HG03045 (cell line): ENCODE measurements around the gene ADD1.
"Not testable (repeated sequence)": the region's sequence is repeated elsewhere in the genome, so short reads cannot be mapped to it uniquely, and the experiment has no call there.

Experiments used
- ATAC-seq: cut with Tn5 transposase; IDR thresholded peaks from one replicate; pipeline ENCODE4 v1.9.1; 2021; ENCODE audit warnings: mild to moderate bottlenecking, moderate library complexity; ENCODE audit not compliant: unreplicated experiment

ADD1 gene

DNA sequence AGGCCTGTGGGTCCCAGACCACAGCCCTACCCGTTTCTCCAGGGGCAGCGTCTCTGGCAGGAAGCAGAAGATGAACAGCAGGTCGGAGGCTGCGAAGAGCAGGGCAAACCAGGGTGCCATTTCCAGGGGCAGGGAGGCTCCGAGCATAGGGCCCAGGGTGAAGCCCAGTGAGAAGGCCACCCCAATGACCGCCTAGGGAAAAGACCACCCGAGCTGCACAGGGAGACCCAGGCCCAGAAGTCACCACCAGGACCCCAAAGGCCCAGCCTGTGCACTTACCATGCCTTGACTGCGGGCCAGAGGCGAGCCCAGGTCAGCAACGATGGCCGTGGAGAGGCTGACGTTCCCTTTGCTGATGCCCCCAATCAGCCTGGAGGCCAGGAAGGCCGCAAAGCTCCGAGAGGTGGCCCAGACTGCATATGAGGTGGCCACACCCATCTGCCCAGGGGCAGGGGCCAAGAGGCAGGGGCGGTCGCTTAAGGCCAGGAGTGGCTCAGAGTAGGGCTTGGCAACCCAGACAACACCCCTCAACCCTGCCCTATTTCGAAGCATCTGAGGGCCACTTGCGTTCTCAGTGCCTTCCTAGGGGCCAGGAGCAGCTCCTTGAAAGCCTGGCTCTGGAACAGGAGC lies 88.8 kb downstream of the ADD1 start:
- no peak for ATAC-seq

DNA sequence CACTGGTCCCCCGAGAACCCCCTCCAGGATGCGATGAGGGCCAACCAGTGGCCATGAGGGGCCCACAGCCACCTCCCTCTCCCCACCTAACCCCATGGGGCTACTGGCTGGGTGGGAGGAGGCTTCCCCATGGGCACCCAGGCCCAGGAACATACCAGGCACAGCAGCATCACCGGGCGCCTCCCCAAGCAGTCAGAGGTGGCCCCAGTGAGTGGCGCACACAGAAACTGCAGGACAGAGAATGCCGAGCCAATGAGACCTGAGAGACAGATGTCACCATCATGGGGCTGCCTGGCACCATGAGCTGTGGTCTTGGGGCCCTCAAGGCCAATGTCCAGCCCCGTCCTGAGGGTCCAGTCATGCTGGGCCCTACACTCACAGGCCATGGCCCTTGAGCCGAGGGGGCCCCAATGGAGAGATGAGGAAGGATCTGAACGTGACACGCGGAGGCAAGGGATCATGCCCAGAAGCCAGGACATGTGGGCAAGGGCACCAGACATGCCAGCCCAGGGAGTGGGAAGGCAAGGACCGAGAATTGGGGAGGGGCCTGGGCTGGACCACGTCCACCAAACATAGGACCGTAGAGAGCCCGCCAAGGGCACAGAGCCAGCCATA lies 89.4 kb downstream of the ADD1 start:
- no peak for ATAC-seq

DNA sequence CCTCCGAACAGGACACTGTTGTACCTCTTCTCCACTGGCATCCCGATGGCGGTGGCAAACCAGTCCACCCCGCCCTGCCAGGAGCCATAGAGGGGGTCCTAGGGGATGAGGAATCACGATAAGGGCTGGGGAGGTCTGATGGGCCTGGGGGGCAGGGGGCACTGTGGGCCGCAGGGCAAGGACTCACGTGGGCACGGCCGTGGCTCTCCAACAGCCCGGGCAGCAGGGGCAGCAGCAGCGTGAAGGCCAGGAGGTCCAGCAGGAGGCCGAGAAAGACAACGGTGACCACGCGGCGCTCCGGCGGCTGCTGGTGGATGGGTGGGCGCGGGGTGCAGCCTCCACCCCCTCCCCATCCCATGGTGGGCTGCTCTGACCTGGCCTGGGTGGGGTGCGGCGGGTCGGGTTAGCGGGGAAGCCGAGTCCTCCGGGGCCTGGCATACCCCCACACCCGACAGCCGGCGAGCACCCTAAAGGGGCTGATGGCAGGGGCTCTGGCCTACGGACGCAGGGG lies 90.0 kb downstream of the ADD1 start:
- no peak for ATAC-seq

DNA sequence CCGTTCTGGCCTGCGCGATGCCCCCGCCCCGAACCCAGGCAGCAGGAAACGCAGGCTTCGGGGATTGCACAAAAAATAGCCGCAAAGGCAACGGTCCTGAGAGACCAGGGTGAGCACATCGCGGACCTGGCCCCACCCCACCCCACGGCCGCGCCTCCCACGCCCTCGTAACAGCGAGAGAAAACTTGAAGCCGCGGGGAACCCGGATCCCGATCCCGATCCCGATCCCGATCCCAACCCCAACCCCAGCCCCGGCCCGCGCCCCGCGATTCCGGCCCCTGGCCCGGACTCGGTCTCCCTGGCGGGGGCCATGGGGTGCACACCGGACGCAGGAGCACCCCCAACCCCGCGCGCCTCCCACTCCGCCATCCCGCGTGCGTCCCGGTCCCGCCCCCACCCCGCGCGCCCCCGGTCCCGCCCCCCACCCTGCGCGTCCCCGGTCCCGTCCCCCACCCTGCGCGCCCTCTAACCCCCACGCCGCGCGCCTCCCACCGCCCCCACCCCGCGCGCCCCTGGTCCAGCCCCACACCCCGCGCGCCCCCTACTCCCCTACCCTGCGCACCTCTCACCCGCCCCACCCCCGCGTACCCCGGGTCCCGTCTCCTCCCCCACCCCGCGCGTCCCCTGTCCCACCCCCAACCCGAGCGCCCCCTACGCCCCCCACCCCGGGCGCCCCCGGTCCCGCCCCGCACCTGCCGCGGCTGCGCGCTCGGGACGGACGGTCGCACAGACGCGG lies 90.6 kb downstream of the ADD1 start:
- ATAC-seq: no peak

DNA sequence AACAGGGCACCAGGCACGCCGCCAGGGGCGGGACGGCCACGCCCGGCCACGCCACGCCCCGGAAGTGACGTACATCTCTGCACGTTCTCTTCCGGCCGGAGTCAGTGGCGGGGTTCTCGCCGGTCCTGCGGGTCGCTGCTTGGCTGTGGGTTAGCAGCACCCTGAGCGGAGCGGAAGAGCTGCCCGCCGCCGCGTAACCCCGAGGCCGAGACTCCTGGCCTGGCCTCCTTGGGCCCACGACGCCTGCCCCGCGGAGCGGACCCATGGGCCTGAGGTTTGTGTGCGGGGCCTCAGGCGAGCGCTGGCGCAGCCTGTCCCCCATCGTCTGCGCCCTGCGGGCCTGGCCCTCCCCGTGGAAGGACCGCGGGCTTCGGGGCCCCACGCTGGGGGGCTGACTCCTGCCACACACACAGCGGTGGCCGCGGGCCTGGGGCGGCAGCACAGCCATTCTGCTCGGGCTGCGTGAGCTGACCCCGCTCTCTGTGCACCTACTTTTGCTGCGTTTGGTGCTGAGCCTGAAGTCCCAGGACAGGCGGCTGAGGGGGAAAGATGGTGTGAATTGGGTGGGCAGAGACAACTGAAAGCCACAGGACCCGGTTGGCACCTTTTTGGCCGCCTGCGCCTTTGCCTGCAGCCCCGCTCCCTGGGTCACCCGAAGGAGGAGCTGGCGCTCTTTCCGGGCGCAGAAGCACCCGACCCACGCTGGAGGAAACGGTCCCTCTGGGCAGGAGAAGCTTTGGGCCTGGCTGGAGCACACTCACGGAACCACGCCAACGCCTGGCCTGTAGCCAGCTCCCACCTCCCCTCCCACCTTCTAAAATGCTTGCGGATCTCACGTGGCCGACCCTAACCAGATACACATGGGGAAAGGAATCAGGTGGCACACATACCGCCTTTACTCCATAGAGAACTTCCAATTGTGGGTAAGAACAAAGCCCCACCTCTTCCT lies 91.4 kb downstream of the ADD1 start:
- peak; percentile 40 for ATAC-seq

DNA sequence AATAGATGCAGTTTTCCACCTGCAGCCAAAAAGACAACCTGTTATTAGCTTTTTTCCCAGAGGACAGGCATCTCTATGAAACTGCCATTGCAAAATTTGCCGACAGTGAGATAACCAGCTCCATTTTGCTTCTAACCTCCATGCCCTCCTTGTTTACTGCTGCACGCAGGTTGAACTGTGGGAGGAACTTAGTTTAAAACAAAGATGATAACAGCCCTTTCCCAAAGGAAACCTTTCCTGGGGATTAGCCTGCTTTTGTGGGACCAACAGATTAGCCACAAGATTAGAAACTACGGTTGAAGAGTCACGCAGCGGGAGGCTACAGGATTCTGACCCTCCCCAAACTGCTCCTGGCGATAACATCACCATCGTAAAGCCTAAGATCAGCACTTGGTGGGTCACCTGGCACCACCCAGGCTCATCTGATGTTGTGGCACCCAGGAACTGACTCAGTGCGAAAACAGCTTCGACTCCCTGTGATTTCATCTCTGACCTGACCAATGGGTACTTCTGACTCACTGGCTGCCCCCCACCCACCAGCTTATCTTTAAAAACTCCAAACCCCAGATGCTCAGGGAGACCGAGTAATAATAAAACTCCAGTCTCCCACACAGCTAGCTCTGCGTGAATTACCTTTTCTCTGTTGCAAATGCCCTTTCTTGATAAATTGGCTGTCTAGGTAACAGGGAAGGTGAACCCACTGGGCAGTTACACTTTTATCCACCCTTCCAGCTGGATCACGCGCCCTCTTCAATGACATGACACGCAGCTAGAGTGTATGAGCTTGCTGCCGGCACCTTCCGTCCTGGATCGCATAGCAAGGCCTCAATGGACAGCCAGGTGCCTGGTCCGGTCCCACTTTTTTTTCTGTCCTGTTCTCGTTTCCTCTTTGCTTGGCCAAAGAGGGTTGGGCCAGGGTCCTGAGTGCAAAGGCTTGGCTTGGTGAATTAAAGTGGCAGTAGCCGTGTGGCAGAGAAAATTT lies 92.4 kb downstream of the ADD1 start:
- no peak for ATAC-seq

DNA sequence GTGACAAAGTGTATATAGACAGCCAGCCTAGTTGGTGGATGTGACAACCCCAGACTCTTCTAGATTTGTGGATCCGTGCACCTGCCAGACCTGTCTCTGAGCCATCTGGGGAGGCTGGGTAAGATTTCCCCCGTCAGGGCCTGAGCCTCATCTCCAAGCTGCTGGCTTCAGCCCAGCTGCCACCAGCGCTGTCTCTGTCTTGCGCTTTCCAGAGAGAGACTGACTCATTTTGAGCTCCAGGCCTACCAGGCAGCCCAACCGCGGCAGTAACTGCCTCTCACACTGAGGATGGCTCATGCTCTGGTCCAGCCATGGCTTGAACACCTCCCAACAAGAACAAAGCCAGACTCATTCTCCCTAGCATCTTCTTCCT lies 93.1 kb downstream of the ADD1 start:
- no peak for ATAC-seq

DNA sequence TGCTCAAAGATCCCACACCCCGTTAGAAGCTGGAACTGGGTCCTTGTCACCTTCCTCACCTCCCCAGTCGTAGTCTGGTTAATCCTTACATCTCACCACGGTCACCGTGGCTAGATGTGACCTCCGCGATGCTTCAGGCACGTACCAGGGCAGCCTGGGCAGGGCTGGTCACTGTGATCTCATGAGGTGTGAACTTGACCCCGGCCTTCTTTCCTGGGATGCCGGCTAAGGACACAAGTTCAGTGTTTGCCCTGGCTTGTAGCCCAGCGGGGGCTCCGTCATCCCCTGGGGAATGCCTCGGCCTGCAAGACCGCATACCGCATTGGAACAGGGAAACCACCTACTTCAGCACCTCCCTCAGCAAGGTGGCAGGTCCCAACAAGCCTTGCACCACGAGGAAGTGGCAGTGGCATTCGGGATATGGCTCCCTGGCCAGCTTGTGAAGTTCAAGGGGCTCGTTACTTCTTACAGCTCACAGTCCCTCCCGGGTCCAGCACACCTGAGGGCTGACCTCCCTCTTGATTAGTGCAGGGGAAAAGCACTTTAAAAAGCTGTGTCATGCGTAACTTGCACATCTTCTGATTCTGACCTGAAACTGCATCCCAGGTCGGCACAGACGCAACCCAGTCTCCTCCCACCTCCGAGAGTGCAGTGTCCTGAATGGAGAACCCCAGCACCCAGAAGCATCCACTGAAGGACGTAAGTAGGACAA lies 93.7 kb downstream of the ADD1 start:
- ATAC-seq: no peak

DNA sequence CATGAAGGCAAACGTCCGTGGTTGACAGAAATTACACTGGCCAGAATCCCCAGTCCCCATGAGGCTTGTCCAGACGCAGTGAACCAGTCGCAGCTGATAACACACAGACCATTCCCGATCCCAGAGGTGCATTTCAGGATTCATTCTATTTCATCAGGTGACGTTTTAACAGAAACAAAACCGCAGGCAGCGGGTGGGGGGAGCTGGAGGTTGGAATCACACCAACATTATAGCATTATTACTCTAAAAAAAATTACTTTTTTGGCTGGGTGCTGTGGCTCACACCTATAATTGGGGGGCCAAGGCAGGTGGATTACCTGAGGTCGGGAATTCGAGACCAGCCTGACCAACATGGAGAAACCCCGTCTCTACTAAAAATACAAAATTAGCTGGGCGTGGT lies 94.3 kb downstream of the ADD1 start:
- ATAC-seq: no peak

DNA sequence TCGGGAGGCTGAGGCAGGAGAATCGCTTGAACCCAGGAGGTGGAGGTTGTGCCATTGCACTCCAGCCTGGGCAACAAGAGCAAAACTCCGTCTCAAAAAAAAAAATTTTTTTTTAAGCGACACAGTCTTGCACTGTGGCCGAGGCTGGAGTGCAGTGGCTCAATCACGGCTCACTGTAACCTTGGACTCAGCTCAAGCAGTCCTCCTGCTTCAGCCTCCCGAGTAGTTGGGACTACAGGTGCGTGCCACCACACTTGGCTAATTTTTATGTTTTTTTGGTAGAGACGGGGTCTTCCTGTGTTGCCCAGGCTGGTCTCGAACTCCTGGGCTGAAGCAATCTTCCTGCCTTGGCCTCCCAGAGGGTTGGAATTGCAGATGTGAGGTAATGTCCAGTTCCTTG lies 94.8 kb downstream of the ADD1 start:
- not testable (repeated sequence) for ATAC-seq

DNA sequence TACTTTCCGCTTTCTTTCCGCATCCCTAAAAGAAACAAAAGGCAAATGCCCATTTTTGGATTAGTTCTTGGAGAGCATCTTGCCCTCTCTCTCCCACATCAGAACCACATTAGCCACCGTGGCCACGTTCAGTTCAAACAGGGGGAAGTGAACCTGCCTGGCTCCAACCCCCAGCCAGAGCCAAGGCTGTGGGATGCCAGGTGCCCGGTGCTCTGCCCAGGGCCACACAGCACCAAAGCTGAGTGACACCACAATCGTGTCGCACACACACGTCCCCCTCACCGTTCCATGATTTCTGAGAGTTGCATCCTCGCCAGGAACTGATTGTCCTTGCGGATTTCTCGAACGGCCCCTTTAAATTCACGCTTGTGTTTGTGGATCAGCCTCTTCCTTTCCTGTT lies 95.3 kb downstream of the ADD1 start:
- no peak for ATAC-seq

DNA sequence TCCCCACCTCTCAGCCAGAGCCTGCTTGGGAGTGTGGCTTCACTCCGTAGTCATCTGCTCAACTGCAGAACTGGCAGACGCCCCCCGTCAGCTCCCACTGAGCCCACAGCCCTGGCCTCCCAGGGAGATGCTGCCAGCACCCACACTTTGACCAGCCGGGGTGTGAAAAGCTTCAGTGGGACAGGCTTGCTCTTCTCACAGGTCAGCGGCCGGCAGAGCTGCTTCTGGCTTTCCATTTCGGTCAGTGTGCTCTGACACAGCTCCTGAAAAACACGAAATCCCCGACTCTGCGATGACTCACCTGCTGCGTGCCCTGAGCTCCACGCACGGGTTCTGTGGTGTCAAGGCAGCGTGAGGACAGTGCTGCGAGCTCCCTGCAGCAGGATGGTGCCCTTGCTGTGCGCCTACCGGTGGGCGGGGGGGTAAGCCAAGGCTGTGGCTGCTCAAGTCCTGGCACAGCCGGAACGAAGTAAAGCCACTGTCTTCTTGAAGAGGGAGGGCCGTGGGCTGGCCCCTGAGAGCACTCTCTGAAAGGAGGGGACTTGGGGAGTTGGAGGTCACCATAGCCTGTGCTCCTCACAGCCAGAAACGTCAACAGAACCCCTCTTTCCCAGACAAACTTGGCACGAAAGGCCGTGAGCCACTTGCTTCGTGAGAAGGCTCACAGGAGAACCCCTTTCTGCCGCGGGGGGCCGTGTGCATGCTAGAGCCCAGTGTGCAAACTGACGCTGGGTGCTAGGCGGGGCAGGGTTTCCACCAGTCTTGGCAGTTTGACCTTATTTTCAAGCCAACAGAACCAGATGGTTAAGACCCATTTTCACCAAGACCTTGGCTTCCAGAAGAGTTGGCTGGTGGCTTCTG lies 96.0 kb downstream of the ADD1 start:
- no peak for ATAC-seq

DNA sequence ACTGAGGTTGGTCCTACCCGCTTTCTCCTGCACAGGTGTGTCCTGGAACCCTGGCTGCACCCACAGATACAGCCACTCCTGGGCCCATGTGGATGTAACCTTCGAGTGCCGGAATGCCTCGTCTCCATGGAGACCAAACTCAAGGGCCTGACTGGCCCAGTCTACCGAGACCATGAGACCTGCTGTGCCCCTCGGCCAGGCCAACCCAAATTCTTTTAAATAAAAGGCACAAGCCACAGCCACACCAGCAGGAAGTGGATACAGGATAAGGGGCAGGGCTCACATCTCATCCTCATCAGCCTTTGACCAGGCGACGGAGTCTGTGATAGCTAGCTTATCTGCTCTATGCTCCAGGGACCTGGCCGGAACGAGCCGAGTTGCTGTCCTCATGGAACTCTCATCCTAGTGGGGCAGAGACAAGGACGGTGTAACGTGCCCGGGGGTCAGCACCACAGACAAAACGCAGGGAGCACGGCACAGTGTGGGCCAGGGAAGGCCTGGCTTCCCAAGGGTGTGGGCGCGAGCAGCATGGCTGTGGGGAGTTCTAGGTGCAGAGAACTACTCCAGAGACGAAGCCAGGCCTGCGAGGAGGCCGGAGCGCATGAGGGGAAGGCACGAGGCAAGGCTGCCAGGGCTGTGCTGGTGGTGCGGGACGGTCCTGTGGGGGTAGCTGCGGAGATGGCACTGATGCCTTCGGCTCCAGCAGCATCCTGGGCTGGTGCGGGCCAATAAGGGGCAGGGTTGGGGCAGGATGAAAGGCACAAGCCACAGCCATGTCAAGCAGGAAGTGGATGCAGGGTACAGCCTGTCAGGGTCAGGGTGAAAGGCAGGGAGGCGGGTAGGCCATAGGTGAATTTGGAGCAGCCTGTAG lies 96.9 kb downstream of the ADD1 start:
- ATAC-seq: no peak

DNA sequence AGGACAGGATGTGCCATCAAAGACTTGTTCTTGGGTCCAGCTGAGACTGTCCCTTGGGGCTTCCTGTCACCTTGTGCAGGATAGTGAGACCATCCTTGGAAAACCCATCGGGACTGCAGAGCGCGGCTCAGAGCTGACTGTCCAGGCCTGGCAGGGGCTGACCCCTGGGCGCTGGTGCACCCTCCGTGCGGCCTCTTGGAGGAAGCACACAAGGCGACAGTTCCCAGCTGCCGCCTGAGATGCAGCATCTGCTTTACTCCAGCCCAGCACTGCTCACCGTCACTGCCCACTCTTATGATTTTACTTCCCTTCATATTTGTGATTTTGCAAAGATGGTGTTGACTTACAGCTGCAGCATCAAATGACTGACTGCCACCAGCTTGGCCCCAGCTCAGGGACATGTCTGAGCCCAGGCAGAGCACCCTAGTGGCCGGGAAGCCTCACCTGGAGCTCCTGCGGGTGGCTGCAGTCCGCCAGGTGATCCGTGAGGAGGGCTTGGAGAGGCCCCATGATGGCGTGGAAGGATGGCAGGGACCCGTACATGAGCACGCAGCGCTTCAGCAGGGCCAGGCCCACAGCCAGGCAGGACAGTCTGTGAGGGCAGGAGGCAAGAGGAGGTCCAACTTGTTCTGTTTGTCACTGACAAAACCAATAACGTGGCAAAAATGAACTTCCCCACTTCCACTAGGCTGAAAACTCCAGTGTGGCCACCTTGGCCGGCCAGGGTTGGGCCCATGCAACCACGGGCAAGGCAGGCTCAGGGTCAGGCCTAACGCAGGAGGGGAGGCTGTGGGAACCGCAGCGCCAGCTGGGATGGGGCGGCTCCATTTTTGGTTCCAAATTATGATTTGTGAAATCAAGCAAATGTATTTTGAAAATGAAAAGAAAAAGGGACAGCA lies 97.7 kb downstream of the ADD1 start:
- no peak for ATAC-seq

DNA sequence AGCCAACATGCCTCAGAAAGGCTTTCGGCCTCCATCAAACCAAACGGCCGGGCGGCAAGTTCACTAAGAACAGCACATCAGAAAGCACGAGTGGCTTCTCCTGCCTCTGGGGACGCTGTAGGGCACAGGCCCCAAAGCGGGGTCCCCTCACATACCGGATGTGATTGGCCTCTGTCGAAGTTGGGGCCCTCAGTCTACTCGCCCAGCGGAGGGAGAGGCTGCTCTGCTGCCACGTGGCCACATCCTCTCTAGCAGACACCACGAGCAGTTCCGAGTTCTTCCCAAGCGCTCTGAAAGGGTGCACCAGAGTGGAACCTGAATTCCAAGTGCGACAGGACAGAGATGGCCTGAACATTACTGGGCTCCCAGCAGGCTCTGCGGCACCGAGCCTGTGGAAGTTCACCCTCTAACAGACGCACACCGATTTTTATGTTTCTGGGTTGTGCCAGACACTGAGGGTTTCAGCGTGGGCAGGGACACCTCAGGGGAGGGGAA lies 98.4 kb downstream of the ADD1 start:
- ATAC-seq: no peak
